KMS-11 (cell line): Measurements from ENCODE around the gene CYP26A1.

Experiments
- H2AFZ ChIP-seq: fragments of 200-600 bp; sonication (generic); 2 replicates; pipeline ENCODE4 v1.6.1; 2016; ENCODE audit warnings: antibody characterized with exemption, mixed run types, low read depth
- H3K27ac ChIP-seq: fragments of 200-600 bp; sonication (generic); 2 replicates; pipeline ENCODE4 v1.6.1; 2016; ENCODE audit warnings: mild to moderate bottlenecking, mixed run types
- H3K27me3 ChIP-seq: fragments of 200-600 bp; sonication (generic); 2 replicates; pipeline ENCODE4 v1.6.1; 2017; ENCODE audit warnings: mild to moderate bottlenecking, low read depth, mixed run types, moderate library complexity; ENCODE audit not compliant: insufficient read depth
- H3K36me3 ChIP-seq: fragments of 200-600 bp; sonication (generic); 2 replicates; pipeline ENCODE4 v1.6.1; 2017; ENCODE audit warnings: mild to moderate bottlenecking, mixed run types; ENCODE audit not compliant: insufficient read depth
- H3K4me1 ChIP-seq: fragments of 200-600 bp; sonication (generic); 2 replicates; pipeline ENCODE4 v1.6.1; 2016; ENCODE audit warnings: mild to moderate bottlenecking, low read depth, mixed run types; ENCODE audit not compliant: poor library complexity, severe bottlenecking
- H3K4me2 ChIP-seq: fragments of 200-600 bp; sonication (generic); 2 replicates; pipeline ENCODE4 v1.7.0; 2016; ENCODE audit warnings: mild to moderate bottlenecking, mixed run types
- H3K4me3 ChIP-seq: fragments of 200-600 bp; sonication (generic); IDR thresholded peaks from 2 replicates; pipeline ENCODE4 v1.6.1; 2017; ENCODE audit warnings: low read depth, low read length, mixed read lengths; ENCODE audit not compliant: insufficient read depth
- H3K79me2 ChIP-seq: fragments of 200-600 bp; sonication (generic); 2 replicates; pipeline ENCODE4 v1.6.1; 2016; ENCODE audit warnings: low read depth, mixed run types; ENCODE audit not compliant: insufficient read depth
- H3K9ac ChIP-seq: fragments of 200-600 bp; sonication (generic); 2 replicates; pipeline ENCODE4 v1.6.1; 2016; ENCODE audit warnings: mild to moderate bottlenecking, mixed run types
- H4K20me1 ChIP-seq: fragments of 200-600 bp; sonication (generic); 2 replicates; pipeline ENCODE4 v1.6.1; 2016; ENCODE audit warnings: mild to moderate bottlenecking, mixed run types; ENCODE audit not compliant: insufficient read depth
- TF ChIP-seq, protein P1 (sequence below): fragments of 200-600 bp; sonication (generic); conservative IDR thresholded peaks from 2 replicates; pipeline ENCODE4 v1.6.1; 2017; ENCODE audit warnings: low read depth, mild to moderate bottlenecking, antibody characterized with exemption, low read length, moderate library complexity, mixed read lengths

Gene CYP26A1

DNA sequence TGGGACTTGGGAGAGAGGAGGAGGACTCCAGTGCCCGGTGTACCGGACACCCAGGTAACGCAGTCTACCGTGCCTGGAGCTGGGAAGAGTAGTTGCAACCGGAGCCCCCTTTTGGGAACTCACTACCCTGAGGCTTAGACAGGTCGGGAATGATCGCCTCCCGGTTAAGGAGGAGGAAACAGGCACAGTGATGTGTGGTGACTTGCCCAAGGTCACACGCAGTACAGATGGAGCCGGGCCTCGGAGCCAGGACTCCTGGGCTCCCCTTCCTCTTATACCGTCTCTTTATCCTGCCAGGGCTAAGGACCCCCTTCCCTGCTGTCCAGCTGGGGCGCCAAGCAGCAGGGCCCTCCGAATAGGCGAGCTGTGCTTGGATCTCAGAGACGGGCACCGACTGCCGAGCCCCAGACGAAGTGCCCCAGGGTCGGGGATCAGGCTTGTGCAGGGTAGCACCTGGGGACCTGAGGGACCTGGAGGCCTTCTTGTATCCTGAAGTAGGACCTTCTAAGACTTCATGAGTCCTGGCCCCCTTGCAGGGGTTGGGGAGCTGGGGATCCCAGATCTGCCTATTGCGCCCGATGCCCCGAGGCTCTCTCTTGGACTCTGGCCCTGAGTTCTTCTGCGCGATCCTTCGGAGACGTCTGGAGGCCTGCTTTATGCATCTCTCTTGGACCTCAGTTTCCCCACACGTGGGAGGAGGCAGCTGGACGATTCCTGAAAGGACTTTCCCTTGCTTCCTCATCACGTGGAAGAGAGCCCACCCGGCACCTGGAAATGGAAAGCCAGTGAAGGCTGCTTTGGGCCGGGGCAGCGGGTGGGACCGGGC lies 767 bp upstream of the CYP26A1 start:
- peak overlapping the region; percentile 71 for H2AFZ ChIP-seq
- no peaks in the 10 kb centered on the region for H3K79me2 ChIP-seq
- peaks cover 4% of the 10 kb centered on the region; the same call in 1 of the 2 replicates for H3K27me3 ChIP-seq
- no peak overlapping the region for H3K4me3 ChIP-seq
- H4K20me1 ChIP-seq, result no peaks in the 10 kb centered on the region
- TF ChIP-seq, protein P1, sequence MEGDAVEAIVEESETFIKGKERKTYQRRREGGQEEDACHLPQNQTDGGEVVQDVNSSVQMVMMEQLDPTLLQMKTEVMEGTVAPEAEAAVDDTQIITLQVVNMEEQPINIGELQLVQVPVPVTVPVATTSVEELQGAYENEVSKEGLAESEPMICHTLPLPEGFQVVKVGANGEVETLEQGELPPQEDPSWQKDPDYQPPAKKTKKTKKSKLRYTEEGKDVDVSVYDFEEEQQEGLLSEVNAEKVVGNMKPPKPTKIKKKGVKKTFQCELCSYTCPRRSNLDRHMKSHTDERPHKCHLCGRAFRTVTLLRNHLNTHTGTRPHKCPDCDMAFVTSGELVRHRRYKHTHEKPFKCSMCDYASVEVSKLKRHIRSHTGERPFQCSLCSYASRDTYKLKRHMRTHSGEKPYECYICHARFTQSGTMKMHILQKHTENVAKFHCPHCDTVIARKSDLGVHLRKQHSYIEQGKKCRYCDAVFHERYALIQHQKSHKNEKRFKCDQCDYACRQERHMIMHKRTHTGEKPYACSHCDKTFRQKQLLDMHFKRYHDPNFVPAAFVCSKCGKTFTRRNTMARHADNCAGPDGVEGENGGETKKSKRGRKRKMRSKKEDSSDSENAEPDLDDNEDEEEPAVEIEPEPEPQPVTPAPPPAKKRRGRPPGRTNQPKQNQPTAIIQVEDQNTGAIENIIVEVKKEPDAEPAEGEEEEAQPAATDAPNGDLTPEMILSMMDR, result no peak
- peak overlapping the region; percentile 86 for H3K4me2 ChIP-seq
- H3K27ac ChIP-seq, result no peak overlapping the region
- peaks cover 53% of the 10 kb centered on the region for H3K4me1 ChIP-seq
- no peak overlapping the region for H3K9ac ChIP-seq
- H3K36me3 ChIP-seq, result no peaks in the 10 kb centered on the region

DNA sequence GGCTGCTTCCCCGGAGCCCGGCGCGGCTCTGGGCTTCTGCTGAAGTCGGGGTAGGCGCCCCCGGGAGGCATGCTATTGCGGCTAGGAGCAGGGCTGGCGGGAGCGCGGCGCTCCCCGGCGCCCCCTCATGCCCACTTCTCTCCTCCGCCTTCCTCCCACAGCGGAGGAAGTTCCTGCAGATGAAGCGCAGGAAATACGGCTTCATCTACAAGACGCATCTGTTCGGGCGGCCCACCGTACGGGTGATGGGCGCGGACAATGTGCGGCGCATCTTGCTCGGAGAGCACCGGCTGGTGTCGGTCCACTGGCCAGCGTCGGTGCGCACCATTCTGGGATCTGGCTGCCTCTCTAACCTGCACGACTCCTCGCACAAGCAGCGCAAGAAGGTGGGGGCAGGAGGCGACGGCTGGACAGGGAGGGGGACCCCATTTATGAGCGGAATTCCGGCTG lies 479 bp downstream of the CYP26A1 start:
- TF ChIP-seq, protein P1, result no peak
- no peak overlapping the region for H3K9ac ChIP-seq
- H3K4me2 ChIP-seq, result peak overlapping the region; percentile 86
- no peaks in the 10 kb centered on the region for H4K20me1 ChIP-seq
- no peak overlapping the region for H3K4me3 ChIP-seq
- peaks cover 66% of the 10 kb centered on the region for H3K4me1 ChIP-seq
- H3K27me3 ChIP-seq, result peaks cover 4% of the 10 kb centered on the region; the same call in 1 of the 2 replicates
- no peaks in the 10 kb centered on the region for H3K36me3 ChIP-seq
- peak overlapping the region; percentile 71 for H2AFZ ChIP-seq
- no peaks in the 10 kb centered on the region for H3K79me2 ChIP-seq
- H3K27ac ChIP-seq, result no peak overlapping the region

GRCh38 chr10:93074597-93075368 lies 1.1 kb downstream of the CYP26A1 start:
- Histone ChIP-seq H3K27me3 (peaks cover 4% of the 10 kb centered on the region; the same call in 1 of the 2 replicates), H3K4me2 (peak overlapping the region; percentile 86)

More at GRCh38 chr10:93074597-93075368, 1.1 kb downstream of the CYP26A1 start:
- H3K4me3 ChIP-seq, result no peak overlapping the region
- H3K36me3 ChIP-seq, result no peaks in the 10 kb centered on the region
- H3K27ac ChIP-seq, result no peak overlapping the region
- peaks cover 72% of the 10 kb centered on the region for H3K4me1 ChIP-seq
- H3K9ac ChIP-seq, result no peak overlapping the region
- H2AFZ ChIP-seq, result peak overlapping the region; percentile 71; the same call in 1 of the 2 replicates
- H3K79me2 ChIP-seq, result no peaks in the 10 kb centered on the region
- TF ChIP-seq, protein P1, result no peak
- no peaks in the 10 kb centered on the region for H4K20me1 ChIP-seq
